ENCODE data around the gene TBX2. TPM values are rescaled to one million over a fixed set of nuclear protein-coding genes. Genes with fewer than 3 reads are reported as not detected.

TBX2 gene
- total RNA-seq, 2 donors from 2014 or later = 0.08 TPM; not detected in 1

GRCh38 chr17:61406537-61406845, 6.8 kb downstream of the TBX2 start:
- Mint-ChIP-seq H3K27me3 (peaks cover 42 to 55% of the 10 kb centered on the region in 2 donors), H3K4me3 (no peak overlapping the region), H3K9me3 (no peaks in the 10 kb centered on the region), H3K36me3 (no peaks in the 10 kb centered on the region), H3K4me1 (ENCODE audit: low read depth in 2 of 2) (peaks cover 28 to 30% of the 10 kb centered on the region in 2 donors), H3K27ac (no peak overlapping the region)
- ATAC-seq (no peak), DNase-seq (ENCODE audit: low spot score) (no peak)

- Mint-ChIP-seq H3K4me3 (no peak overlapping the region), H3K4me1 (ENCODE audit: low read depth in 2 of 2) (peaks cover 28 to 30% of the 10 kb centered on the region in 2 donors), H3K36me3 (no peaks in the 10 kb centered on the region), H3K27ac (no peak overlapping the region), H3K27me3 (peaks cover 42 to 51% of the 10 kb centered on the region in 2 donors), H3K9me3 (no peaks in the 10 kb centered on the region)
- peak; percentile 54 for DNase-seq (ENCODE audit: low spot score)
- no peak for ATAC-seq
Observed at GRCh38 chr17:61406971-61407911, 7.6 kb downstream of the TBX2 start.

DNA sequence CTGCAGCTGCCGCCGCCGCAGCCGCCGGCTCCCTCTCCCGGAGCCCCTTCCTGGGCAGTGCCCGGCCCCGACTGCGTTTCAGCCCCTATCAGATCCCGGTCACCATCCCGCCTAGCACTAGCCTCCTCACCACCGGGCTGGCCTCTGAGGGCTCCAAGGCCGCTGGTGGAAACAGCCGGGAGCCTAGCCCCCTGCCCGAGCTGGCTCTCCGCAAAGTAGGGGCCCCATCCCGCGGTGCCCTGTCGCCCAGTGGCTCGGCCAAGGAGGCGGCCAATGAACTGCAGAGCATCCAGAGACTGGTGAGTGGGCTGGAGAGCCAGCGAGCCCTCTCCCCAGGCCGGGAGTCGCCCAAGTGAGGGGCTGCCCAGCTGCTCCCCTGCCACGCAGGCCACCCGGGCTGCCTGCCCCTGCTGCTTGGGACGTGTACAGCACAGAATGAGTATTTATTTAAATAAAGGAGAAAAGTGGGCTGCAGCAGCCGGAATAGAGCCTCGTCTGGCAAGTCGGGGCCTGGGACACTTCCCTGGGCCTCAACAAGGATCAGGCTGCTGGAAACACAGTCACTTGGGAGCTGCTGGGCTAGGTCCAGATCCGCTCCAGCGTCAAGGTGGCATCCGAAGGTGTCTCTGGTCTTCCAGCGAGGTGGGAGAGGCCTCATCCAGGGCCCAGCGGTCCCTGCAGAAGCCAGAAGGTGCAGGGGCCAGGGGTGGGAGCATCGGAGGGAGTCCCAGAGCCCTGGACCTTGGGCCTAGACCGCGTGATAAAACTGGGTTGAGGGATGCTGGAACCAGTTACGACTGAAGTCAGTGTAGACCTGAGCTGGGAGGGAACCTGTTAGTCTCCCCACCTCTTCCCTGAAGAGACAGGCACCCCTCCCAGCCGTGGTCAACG, 8.8 kb downstream of the TBX2 start:
- Mint-ChIP-seq H3K27ac (no peak overlapping the region), H3K4me1 (ENCODE audit: low read depth in 2 of 2) (peaks cover 18 to 20% of the 10 kb centered on the region in 2 donors), H3K9me3 (no peaks in the 10 kb centered on the region), H3K27me3 (peaks cover 31 to 40% of the 10 kb centered on the region in 2 donors), H3K4me3 (peak overlapping the region; percentile 51), H3K36me3 (no peaks in the 10 kb centered on the region)
- ATAC-seq (no peak), DNase-seq (ENCODE audit: low spot score) (peak; percentile 51)

DNA sequence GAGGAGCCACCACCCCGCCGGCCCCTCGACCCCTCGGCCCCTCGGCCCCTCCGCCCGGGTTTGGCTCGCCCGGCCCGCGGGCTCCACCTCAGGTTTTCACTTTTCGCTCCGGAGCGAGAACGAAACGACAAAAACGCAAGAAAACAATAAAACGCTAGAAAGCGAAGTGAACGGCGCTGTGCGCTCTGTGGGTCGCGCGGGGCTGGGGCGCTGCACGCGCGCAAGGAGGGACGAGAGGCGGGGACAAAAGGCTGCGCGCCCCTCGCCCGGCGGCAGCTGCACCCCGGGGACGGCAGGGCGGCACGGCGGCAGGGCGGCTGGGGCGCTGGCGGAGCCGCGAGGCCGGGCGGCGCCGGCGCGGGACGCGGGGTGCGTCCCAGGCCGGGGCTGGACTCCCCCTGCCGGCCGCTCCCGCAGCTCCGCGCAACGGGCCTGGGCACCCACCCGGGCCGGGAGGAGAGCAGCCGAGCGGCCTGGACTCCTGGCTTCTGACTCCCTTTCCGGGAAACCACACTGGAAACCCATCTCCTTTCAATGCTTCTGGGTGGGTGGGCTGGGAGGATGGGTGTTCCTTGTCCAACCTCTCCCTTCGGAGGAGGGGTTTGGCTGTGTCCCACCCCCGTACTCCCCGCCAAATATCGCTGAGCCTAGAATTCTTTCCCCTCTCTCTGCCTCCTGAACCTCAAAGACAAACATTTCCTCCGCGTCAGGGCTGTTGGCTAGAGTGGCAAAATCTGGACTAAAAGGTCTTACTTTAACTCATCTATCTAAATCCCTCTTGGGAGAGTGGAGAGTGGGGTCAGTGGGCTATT, 9.9 kb downstream of the TBX2 start:
- Mint-ChIP-seq H3K9me3 (no peaks in the 10 kb centered on the region), H3K27ac (no peak overlapping the region), H3K36me3 (no peaks in the 10 kb centered on the region), H3K4me1 (ENCODE audit: low read depth in 2 of 2) (peaks cover 11 to 12% of the 10 kb centered on the region in 2 donors), H3K4me3 (peak overlapping the region; percentile 74), H3K27me3 (peaks cover 23 to 33% of the 10 kb centered on the region in 2 donors)
- DNase-seq (ENCODE audit: low spot score) (peak; percentile 64), ATAC-seq (peak; percentile 57 to 70)

GRCh38 chr17:61410141-61411010, 10.7 kb downstream of the TBX2 start:
- H3K9me3 Mint-ChIP-seq = no peaks in the 10 kb centered on the region
- H3K4me1 Mint-ChIP-seq (ENCODE audit: low read depth in 2 of 2) = peaks cover 11 to 12% of the 10 kb centered on the region in 2 donors
- H3K27me3 Mint-ChIP-seq = peaks cover 23 to 33% of the 10 kb centered on the region in 2 donors
- ATAC-seq = peak; percentile 67 to 70
- H3K27ac Mint-ChIP-seq = no peak overlapping the region
- peak overlapping the region; percentile 74 for H3K4me3 Mint-ChIP-seq
- no peaks in the 10 kb centered on the region for H3K36me3 Mint-ChIP-seq
- peak; percentile 76 for DNase-seq (ENCODE audit: low spot score)

GRCh38 chr17:61411011-61411260, 11.3 kb downstream of the TBX2 start:
- Mint-ChIP-seq H3K4me1 (ENCODE audit: low read depth in 2 of 2) (peaks cover 11 to 12% of the 10 kb centered on the region in 2 donors), H3K36me3 (no peaks in the 10 kb centered on the region), H3K4me3 (peak overlapping the region; percentile 74), H3K27ac (no peak overlapping the region), H3K9me3 (no peaks in the 10 kb centered on the region), H3K27me3 (peaks cover 23 to 33% of the 10 kb centered on the region in 2 donors)
- no peak for ATAC-seq
- no peak for DNase-seq (ENCODE audit: low spot score)

GRCh38 chr17:61411261-61412142, 11.9 kb downstream of the TBX2 start:
- H3K36me3 Mint-ChIP-seq = no peaks in the 10 kb centered on the region
- H3K9me3 Mint-ChIP-seq = no peaks in the 10 kb centered on the region
- H3K4me1 Mint-ChIP-seq (ENCODE audit: low read depth in 2 of 2) = peaks cover 11 to 14% of the 10 kb centered on the region in 2 donors
- ATAC-seq (peak in 1 of 2 donors; percentile 24), DNase-seq (ENCODE audit: low spot score) (peak; percentile 60)
- H3K27me3 Mint-ChIP-seq = peaks cover 19 to 28% of the 10 kb centered on the region in 2 donors
- peak overlapping the region; percentile 60 for H3K4me3 Mint-ChIP-seq
- no peak overlapping the region for H3K27ac Mint-ChIP-seq

- DNase-seq (ENCODE audit: low spot score) = peak; percentile 81
- Mint-ChIP-seq H3K27me3 (peaks cover 16 to 20% of the 10 kb centered on the region in 2 donors), H3K9me3 (no peaks in the 10 kb centered on the region), H3K36me3 (no peaks in the 10 kb centered on the region), H3K27ac (no peak overlapping the region), H3K4me1 (ENCODE audit: low read depth in 2 of 2) (peaks cover 11 to 14% of the 10 kb centered on the region in 2 donors), H3K4me3 (peak overlapping the region; percentile 60)
- ATAC-seq = peak; percentile 81 to 86
Observed at GRCh38 chr17:61412143-61412859, 12.7 kb downstream of the TBX2 start.

- no peak for DNase-seq (ENCODE audit: low spot score)
- Mint-ChIP-seq H3K4me1 (ENCODE audit: low read depth in 2 of 2) (peaks cover 11 to 12% of the 10 kb centered on the region in 2 donors), H3K9me3 (no peaks in the 10 kb centered on the region), H3K27me3 (peaks cover 13 to 15% of the 10 kb centered on the region in 2 donors), H3K27ac (no peak overlapping the region), H3K36me3 (no peaks in the 10 kb centered on the region), H3K4me3 (peak overlapping the region; percentile 50)
- no peak for ATAC-seq
Observed at GRCh38 chr17:61412860-61413660, 13.4 kb downstream of the TBX2 start.

GRCh38 chr17:61413661-61414126, 14.1 kb downstream of the TBX2 start:
- ATAC-seq (no peak), DNase-seq (ENCODE audit: low spot score) (no peak)
- H3K9me3 Mint-ChIP-seq = no peaks in the 10 kb centered on the region
- H3K4me3 Mint-ChIP-seq = peak overlapping the region; percentile 5
- no peak overlapping the region for H3K27ac Mint-ChIP-seq
- peaks cover 8 to 9% of the 10 kb centered on the region in 2 donors for H3K4me1 Mint-ChIP-seq (ENCODE audit: low read depth in 2 of 2)
- H3K36me3 Mint-ChIP-seq = no peaks in the 10 kb centered on the region
- H3K27me3 Mint-ChIP-seq = peaks cover 9 to 13% of the 10 kb centered on the region in 2 donors
